ENCODE measurements around the gene PTH1R.

DNA sequence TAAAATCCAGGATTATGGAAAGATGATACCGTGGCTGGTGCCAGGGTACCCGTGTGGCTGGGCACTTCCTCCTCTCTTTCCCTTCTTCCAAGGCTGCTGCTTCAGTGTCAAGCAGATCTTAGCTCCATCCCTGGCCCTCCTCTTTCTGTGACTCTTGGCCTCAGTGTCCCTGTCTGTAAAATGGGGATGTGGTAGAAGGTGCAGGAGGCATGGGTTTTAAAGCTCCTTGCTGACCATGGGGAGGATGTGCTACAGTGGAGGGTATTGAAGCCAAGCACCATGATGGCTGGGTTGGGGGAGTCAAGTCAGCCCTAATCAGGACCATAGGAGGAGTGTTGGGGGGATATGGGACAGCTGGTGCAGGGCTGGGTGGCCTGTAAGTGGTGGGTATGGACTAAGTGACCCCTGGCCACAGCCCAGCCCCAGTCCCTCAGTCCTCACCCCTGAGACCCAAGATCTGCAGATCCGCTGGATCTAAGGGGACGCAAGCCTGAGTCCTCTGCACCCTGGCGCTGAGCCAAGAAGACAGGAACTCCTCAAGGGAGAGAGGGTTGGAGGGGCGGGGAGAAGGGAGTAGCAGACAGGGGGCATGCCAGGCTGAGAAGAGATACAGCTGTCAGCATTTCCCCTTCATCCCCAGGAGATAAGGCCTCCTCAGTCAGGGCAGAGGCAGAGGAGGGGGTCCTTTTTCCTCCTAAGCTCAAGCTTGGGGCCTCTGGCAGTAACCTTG is 12.0 kb downstream of the PTH1R start:
- TF ChIP-seq TCF12 (IDR thresholded peaks at IDR 0.05; ENCODE audit: low read depth) (no peak), TAF1 (IDR thresholded peaks at IDR 0.05; ENCODE audit: low read depth) (no peak), CEBPB (IDR thresholded peaks at IDR 0.05) (no peak), EP300 (IDR thresholded peaks at IDR 0.05; ENCODE audit: borderline replicate concordance) (no peak), ZBTB7A (IDR thresholded peaks at IDR 0.05; ENCODE audit: low read depth) (no peak)

All from Ishikawa (cell line).